ENCODE measurements around the gene ZNF625. TPM values are rescaled to one million over a fixed set of nuclear protein-coding genes. Genes with fewer than 3 reads are reported as not detected.

ZNF625 gene
- total RNA-seq = 10 to 100 TPM; 11.0 to 11.7 TPM

DNA sequence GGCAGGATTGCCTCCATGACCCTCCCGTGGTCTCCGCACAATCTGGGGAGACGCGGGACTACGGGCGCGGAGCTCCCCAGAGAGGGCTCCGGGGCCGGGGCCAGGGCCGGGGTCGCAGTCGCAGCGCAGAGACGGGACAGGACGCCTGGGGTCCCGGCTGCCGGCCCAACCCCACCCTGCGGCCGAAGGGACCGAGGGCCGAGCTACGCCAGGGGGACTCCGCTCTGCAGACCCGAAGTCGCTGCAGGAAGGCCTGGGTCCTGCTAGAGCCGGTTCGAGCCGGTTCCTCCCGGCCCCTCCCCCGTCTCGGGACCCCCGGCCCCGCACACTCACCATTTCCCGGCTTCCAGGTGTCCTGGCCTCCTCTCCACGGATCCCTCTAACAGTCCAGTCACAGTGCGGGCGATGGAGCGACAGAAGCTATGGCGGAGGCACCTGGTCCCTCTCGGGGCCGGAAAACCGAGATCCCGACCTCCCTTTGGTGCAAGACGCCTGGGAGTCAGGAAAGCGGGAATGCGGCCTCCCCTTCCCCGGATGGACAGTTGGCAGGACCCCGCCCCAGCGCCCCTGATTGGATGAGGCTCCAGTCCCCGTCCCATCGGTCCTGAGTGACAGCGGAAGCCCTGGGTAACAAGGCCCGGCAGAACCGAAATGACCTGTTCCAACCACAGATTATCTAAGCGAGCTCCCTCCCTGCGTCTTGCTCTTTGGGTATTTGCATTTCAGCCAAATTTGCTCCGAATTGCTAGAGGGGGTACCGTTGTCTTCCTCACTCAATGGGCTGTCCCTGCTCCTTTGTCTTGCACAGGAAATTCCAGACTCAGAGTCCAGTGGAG, at the start of gene ZNF625:
TSS of gene ZNF625 (minus strand) at position 512 of the 836 bp plus-strand sequence. CDS start at position 336, 176 bp downstream.

DNA sequence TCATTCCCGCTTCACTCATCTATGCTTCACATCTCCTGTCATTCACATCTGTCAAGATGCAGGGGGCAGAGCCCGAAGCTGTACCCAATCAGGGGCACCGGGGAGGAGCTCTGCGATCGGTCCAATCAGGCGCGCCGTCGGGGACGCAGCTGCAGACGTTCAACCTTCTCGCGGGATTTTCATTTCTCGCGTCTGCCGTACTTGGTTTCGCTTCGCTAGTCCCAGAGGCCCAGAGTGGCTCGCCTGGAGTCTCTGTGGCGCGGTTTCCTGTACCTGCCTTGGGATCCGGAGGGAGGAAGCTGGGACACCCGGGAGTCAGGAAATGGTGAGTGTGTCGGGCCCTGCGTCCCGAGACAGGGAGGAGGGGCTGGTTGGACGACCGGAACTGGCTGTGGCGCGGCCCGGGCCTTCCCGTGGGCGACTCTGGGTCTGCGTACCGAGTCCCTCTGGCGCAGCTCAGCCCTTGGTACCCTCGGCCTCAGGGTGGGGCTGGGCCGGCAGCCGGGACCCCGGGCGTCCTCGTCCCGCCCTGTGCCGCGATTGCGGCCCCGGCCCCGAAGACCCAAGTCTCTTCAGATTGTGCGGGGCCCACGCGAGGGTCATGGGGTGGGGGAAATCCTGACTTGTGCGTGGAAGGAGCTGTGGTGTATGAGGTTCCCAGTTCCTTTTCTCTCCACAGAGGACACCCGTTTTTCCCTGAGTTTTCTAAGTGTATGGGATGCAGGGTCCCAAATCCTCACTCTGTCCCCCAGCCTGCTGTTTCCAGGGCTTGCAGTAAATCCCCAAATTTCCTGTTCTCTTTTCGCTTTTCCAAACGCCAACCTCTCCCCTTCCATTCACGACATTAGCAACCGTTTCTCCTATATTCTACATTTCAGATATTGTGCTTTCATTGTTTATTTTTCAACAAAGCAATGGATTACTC, 6.6 kb upstream of the ZNF625 start, which contains the start of gene ZNF136:
TSS of gene ZNF136 (plus strand) at position 215 of the 925 bp plus-strand sequence. CDS start at position 323, 108 bp downstream.

DNA sequence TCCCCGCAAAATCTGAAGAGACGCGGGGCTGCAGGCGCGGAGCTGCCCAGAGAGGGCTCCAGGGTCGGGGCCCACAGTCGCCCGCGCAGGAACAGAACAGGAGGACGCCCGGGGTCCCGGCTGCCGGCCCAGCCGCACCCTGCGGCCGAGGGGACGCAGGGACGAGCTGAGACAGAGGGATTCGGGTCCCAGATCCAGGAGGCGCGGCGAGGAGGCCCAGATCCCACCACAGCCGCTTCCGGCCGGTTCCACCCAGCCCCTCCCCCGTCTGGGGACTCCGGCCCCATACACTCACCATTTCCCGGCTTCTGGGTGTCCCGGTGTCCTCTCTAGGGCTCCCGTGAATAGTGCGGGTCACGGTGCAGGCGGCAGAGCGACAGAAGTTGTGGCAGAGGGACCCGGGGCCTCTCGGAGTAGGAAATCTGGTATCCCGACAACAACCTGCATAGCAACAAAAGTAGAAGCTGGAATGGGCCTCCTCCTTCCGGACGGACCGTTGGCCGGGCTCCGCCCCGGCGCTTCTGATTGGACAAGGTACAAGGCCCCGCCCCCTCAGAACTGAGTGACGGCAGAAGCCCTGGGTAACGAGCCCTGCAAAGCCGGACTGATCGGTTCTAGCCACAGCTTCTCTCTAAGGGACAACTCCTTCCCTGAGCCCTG, 16.5 kb downstream of the ZNF625 start, which contains the start of gene ZNF20:
TSS of gene ZNF20 (minus strand) at position 466 of the 660 bp plus-strand sequence. CDS start at position 298, 168 bp downstream.

Small RNAs within 50 kb of the gene (small RNA-seq; reads per million reads assigned to genes)
- 0 reads per million in 2 donors for gene RNA5SP467

Other genes with a start within 250 kb of the ZNF625 start
- 1 to 10 TPM; 6.9 to 8.3 TPM for gene ZNF700, start 231.6 kb downstream of the ZNF625 start, total RNA-seq
- 1 to 10 TPM in 1 of 2 donors, under 1 TPM in 1; 0.33 to 1.4 TPM for gene ZNF763, start 191.7 kb downstream of the ZNF625 start, total RNA-seq
- gene ZNF433, start 121.1 kb downstream of the ZNF625 start, total RNA-seq = 1 to 10 TPM; 3.8 to 5.7 TPM
- gene ZNF878, start 103.8 kb downstream of the ZNF625 start, total RNA-seq = under 1 TPM; 0.34 to 0.67 TPM
- gene ZNF844, start 92.0 kb downstream of the ZNF625 start, total RNA-seq = 1 to 10 TPM; 2.3 to 3.4 TPM
- gene ZNF20, start 16.4 kb downstream of the ZNF625 start, total RNA-seq = 1 to 10 TPM; 3.4 to 4.7 TPM
- gene ZNF136, start 6.4 kb upstream of the ZNF625 start, total RNA-seq = 1 to 10 TPM; 6.3 to 7.9 TPM
- gene ZNF44, start 138.1 kb upstream of the ZNF625 start, total RNA-seq = 1 to 10 TPM; 4.8 to 6.7 TPM
- gene ZNF563, start 176.9 kb upstream of the ZNF625 start, total RNA-seq = 1 to 10 TPM; 2.0 to 2.1 TPM
- gene ZNF442, start 208.9 kb upstream of the ZNF625 start, total RNA-seq = 1 to 10 TPM; 1.0 to 1.3 TPM
- 1 to 10 TPM; 2.0 to 2.8 TPM for gene ZNF799, start 244.5 kb upstream of the ZNF625 start, total RNA-seq

Measured in melanocyte of skin (primary cell).